Kidney epithelial cell (primary cell): Measurements from ENCODE around the gene ALG12. TPM values are rescaled to one million over a fixed set of nuclear protein-coding genes. Genes with fewer than 3 reads are reported as not detected.

Source experiments
- DNase-seq: peaks from one replicate; pipeline ENCODE4 v3.0.0-alpha.2; 2010; ENCODE audit warnings: low read depth
- H3K27me3 ChIP-seq: 2 replicates; pipeline ENCODE4 v1.6.0; 2011; ENCODE audit warnings: low read length; ENCODE audit not compliant: control insufficient read depth, insufficient read depth
- H3K36me3 ChIP-seq: 2 replicates; pipeline ENCODE4 v1.5.1; 2011; ENCODE audit warnings: low read length; ENCODE audit not compliant: control insufficient read depth, insufficient read depth
- H3K4me3 ChIP-seq: 2 replicates; pipeline ENCODE4 v1.5.1; 2011; ENCODE audit warnings: low read depth, mild to moderate bottlenecking, control low read depth, low read length
- total RNA-seq: library from RNA; depleted of rRNA; stranded (reverse); fragments of >200 nt; gene quantifications from 2 replicates; pipeline ENCODE4 v1.2.3, GENCODE V29; 2015
- TF ChIP-seq, protein P1 (sequence below): IDR thresholded peaks from 2 replicates; pipeline ENCODE4 v1.5.1; 2011; ENCODE audit warnings: mild to moderate bottlenecking, moderate library complexity, low read length, control low read depth, inconsistent platforms; ENCODE audit not compliant: insufficient read depth, poor library complexity, severe bottlenecking

The ALG12 gene
- total RNA-seq, 1 donor from 2014 or later, result 24.3 TPM

DNA sequence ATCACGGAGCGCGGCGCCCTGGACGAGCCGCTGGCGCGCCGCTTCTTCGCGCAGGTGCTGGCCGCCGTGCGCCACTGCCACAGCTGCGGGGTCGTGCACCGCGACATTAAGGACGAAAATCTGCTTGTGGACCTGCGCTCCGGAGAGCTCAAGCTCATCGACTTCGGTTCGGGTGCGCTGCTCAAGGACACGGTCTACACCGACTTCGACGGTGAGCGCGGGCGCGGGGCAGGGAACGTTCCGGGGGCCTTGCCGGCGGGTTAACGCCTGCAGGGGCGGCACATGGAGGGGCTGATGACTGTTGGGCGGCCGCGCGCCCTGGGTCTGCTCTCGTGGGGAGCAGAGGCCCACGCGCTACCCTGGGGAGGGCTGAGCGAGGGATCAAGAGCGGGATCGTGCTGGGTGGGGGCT, 43.4 kb upstream of the ALG12 start:
- TF ChIP-seq, protein P1, sequence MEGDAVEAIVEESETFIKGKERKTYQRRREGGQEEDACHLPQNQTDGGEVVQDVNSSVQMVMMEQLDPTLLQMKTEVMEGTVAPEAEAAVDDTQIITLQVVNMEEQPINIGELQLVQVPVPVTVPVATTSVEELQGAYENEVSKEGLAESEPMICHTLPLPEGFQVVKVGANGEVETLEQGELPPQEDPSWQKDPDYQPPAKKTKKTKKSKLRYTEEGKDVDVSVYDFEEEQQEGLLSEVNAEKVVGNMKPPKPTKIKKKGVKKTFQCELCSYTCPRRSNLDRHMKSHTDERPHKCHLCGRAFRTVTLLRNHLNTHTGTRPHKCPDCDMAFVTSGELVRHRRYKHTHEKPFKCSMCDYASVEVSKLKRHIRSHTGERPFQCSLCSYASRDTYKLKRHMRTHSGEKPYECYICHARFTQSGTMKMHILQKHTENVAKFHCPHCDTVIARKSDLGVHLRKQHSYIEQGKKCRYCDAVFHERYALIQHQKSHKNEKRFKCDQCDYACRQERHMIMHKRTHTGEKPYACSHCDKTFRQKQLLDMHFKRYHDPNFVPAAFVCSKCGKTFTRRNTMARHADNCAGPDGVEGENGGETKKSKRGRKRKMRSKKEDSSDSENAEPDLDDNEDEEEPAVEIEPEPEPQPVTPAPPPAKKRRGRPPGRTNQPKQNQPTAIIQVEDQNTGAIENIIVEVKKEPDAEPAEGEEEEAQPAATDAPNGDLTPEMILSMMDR, result no peak
- no peaks in the 10 kb centered on the region for H3K27me3 ChIP-seq
- peaks cover 6% of the 10 kb centered on the region for H3K36me3 ChIP-seq
- DNase-seq, result no peak
- H3K4me3 ChIP-seq, result peak overlapping the region; percentile 80

DNA sequence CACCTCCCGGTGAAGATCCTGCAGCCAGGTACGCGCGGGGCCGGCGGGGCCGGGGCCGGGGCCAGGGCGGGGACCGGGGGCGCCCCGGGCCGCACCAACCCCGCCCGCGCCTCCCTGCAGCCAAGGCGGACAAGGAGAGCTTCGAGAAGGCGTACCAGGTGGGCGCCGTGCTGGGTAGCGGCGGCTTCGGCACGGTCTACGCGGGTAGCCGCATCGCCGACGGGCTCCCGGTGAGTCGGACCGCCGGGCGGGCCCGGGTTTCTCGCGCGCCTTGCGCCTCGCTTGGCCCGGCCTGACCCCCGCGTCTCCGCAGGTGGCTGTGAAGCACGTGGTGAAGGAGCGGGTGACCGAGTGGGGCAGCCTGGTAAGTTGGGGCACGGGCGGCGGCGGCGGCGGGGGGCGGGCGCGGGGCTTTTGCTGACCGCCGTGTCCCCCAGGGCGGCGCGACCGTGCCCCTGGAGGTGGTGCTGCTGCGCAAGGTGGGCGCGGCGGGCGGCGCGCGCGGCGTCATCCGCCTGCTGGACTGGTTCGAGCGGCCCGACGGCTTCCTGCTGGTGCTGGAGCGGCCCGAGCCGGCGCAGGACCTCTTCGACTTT, 42.9 kb upstream of the ALG12 start:
- no peak for DNase-seq
- TF ChIP-seq, protein P1, result no peak
- no peaks in the 10 kb centered on the region for H3K27me3 ChIP-seq
- H3K4me3 ChIP-seq, result peak overlapping the region; percentile 80
- H3K36me3 ChIP-seq, result peaks cover 6% of the 10 kb centered on the region

DNA sequence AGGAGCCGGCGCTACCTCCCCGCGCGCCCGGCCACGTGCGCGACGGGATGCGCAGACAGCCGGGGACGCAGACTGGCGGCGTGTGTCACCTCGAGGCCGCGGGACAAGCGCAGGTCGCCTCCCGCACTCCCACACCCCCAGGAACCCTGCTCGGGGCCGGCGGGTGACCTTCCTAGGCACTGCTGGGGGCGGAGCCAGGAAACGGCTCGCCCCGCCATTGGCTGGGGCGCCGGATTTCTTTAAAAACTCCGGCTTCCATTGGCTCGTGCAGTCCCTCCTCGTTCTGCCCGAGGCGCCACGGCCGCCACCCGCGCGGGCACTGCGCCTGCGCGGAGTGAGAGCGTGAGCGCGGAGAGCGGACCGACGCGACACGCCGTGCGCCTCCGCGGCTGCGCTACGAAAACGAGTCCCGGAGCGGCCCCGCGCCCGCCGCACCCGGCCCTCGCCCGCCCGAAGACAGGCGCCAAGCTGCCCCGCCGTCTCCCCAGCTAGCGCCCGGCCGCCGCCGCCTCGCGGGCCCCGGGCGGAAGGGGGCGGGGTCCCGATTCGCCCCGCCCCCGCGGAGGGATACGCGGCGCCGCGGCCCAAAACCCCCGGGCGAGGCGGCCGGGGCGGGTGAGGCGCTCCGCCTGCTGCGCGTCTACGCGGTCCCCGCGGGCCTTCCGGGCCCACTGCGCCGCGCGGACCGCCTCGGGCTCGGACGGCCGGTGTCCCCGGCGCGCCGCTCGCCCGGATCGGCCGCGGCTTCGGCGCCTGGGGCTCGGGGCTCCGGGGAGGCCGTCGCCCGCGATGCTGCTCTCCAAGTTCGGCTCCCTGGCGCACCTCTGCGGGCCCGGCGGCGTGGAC, 42.1 kb upstream of the ALG12 start, which contains the start of gene PIM3:
Gene PIM3, plus strand, starts transcription at position 614 of the 846 bp plus-strand sequence. Its CDS starts 176 bp downstream, at position 790.
- H3K4me3 ChIP-seq, result peak within 1 kb of the TSS; percentile 80
- DNase-seq, result peak; percentile 58
- H3K36me3 ChIP-seq, result peaks cover 6% of the 10 kb centered on the region
- TF ChIP-seq, protein P1, result no peak
- H3K27me3 ChIP-seq, result no peaks in the 10 kb centered on the region

DNA sequence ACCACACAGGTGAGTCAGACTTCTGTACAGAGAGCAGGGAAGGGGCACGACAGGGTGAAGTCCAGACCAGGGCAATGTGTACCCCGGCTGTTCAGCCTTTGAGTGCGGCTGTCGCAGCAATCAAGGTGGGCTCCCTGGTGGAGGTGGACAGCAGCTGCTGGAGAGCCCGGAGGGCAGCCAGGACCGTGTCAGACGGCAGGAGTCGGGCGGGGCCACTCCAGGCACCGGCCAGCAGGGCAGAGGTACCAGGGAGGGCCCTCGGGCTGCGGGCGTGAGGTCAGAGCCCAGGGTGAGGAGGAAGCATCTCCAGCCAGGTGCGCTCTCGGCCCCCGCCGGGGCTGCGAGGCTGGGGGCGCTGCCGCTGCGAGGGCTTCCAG, 41.5 kb upstream of the ALG12 start:
- TF ChIP-seq, protein P1, result no peak
- DNase-seq, result no peak
- H3K27me3 ChIP-seq, result no peaks in the 10 kb centered on the region
- peaks cover 6% of the 10 kb centered on the region for H3K36me3 ChIP-seq
- peak overlapping the region; percentile 80 for H3K4me3 ChIP-seq

DNA sequence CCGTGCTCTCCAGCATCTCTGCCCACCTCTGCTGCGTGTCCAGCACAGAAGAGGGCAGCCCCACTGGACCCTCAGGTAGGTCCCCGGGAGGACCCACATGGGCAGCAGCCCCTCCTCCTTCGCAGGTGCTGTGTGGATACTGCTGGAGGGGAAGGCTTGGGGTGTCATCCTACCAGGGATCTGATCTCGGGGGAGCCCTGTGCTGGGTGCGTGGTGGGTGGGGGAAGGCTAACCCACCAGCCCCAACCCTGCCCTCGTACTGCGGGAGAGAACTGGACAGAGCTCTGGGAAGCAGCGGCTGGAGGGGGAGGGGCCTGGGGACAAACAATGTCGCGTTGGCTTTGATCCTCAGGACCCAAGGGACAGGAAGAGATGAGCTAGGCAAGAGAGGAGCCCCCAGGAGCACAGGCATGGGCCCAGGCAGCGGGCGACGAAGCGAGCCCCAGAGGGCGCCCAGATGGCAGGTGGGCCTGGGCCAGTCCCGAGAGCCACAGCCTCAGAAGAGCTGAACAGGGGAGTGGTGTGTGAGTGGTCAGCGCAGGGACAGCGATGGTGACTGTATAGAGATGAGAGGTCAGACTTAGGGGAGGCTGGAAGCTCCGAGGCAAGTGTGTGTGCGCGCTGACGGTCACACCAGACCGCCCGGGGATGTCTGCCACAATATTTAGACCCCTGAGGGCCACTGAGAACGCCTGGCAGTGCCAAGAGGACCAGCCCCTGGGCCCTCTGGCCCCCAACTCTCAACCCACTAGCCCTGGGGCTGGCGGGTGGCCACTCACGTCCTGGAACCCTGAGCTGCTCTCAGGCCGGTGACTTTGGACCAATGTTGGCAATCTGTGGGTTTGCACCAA, 40.9 kb upstream of the ALG12 start:
- TF ChIP-seq, protein P1, result no peak
- no peaks in the 10 kb centered on the region for H3K27me3 ChIP-seq
- no peak for DNase-seq
- H3K4me3 ChIP-seq, result peak overlapping the region; percentile 80
- H3K36me3 ChIP-seq, result peaks cover 6% of the 10 kb centered on the region
